H1 (cell line): ENCODE measurements around the gene COMP. TPM values are rescaled to one million over a fixed set of nuclear protein-coding genes. Genes with fewer than 3 reads are reported as not detected.

Experiments used
- CTCF ChIA-PET: fragments of 300-600 bp; sonication (Branson Sonifier 250); formaldehyde crosslinking; loops from one replicate; lab custom pipeline; 2021; ENCODE audit not compliant: partially characterized antibody; lab: Charles Lee
- POLR2A ChIA-PET: fragments of 300-600 bp; sonication (Branson Sonifier 250); formaldehyde crosslinking; loops from one replicate; lab custom pipeline; 2021; ENCODE audit warnings: inconsistent platforms; ENCODE audit not compliant: partially characterized antibody; lab: Charles Lee
- DNase-seq, 2 experiments: peaks; one replicate each; pipeline versions ENCODE4 v3.0.0 to v3.0.0-alpha.2; 2010 to 2022; ENCODE audit warnings: low spot score in 2 of 2, low read depth in 1 of 2, mixed read lengths in 1 of 2
- FAIRE-seq: peaks from 2 replicates; lab custom pipeline; 2011; peaks lifted over from hg19 to GRCh38; lab: Jason Lieb, UNC
- H2AFZ ChIP-seq: 2 replicates; pipeline ENCODE4 v1.8.1; 2012; ENCODE audit warnings: low read length, inconsistent platforms
- H2AK5ac ChIP-seq: 2 replicates; pipeline ENCODE4 v1.6.1; 2013; ENCODE audit warnings: low read depth, low read length
- H2BK120ac ChIP-seq: replicated peaks from 2 replicates; pipeline ENCODE3; 2013; ENCODE audit warnings: low read depth, low read length, inconsistent platforms
- H2BK12ac ChIP-seq: 2 replicates; pipeline ENCODE4 v1.6.1; 2013; ENCODE audit warnings: low read depth, low read length
- H2BK15ac ChIP-seq: 2 replicates; pipeline ENCODE4 v1.6.1; 2013; ENCODE audit warnings: low read length
- H2BK20ac ChIP-seq: 2 replicates; pipeline ENCODE4 v1.6.1; 2013; ENCODE audit warnings: low read length
- H2BK5ac ChIP-seq: 2 replicates; pipeline ENCODE4 v1.6.1; 2013; ENCODE audit warnings: low read depth, low read length
- H3K14ac ChIP-seq: 2 replicates; pipeline ENCODE4 v1.6.1; 2013; ENCODE audit warnings: inconsistent platforms; ENCODE audit not compliant: insufficient read length
- H3K18ac ChIP-seq: 2 replicates; pipeline ENCODE4 v1.6.1; 2013; ENCODE audit warnings: low read length; ENCODE audit errors: extremely low read depth
- H3K23ac ChIP-seq: 2 replicates; pipeline ENCODE4 v1.6.1; 2013; ENCODE audit warnings: inconsistent platforms; ENCODE audit not compliant: insufficient read length
- H3K23me2 ChIP-seq: 2 replicates; pipeline ENCODE4 v1.6.1; 2013; ENCODE audit warnings: low read depth, low read length
- H3K27ac ChIP-seq: 2 replicates; pipeline ENCODE4 v1.6.1; 2011; ENCODE audit warnings: low read depth, low read length, inconsistent platforms
- H3K27me3 ChIP-seq, 4 experiments: replicated peaks in 1 of 4; 1 replicate in 1 of 4; 2 replicates in 3 of 4; pipeline versions ENCODE4 v1.6.1 to v1.8.1; 2011 to 2013; ENCODE audit warnings: low read length in 3 of 4, mild to moderate bottlenecking in 3 of 4, inconsistent platforms in 2 of 4, mixed read lengths in 2 of 4, moderate library complexity in 1 of 4; ENCODE audit not compliant: control insufficient read depth in 3 of 4, insufficient read depth in 3 of 4; ENCODE audit errors: extremely low read depth in 1 of 4
- H3K36me3 ChIP-seq, 4 experiments: 2 replicates each; pipeline versions ENCODE4 v1.6.1 to v1.8.1; 2011 to 2013; ENCODE audit warnings: mild to moderate bottlenecking in 4 of 4, low read length in 3 of 4, moderate library complexity in 2 of 4, control low read depth in 1 of 4, inconsistent platforms in 1 of 4; ENCODE audit not compliant: insufficient read depth in 4 of 4, control insufficient read depth in 2 of 4
- H3K4ac ChIP-seq: replicated peaks from 2 replicates; pipeline ENCODE3; 2013; ENCODE audit warnings: low read length, low read depth, mixed read lengths, inconsistent platforms; ENCODE audit not compliant: insufficient read length
- H3K4me1 ChIP-seq, 4 experiments: replicated peaks in 1 of 4; 1 replicate in 1 of 4; 2 replicates in 3 of 4; pipeline versions ENCODE4 v1.6.1 to v1.8.1; 2011 to 2013; ENCODE audit warnings: low read length in 3 of 4, inconsistent platforms in 2 of 4, mixed read lengths in 1 of 4; ENCODE audit not compliant: insufficient read depth in 4 of 4, control insufficient read depth in 3 of 4
- H3K4me2 ChIP-seq, 2 experiments: 2 replicates each; pipeline versions ENCODE4 v1.6.1 to v1.8.1; 2011 to 2013; ENCODE audit warnings: low read depth in 2 of 2, low read length in 2 of 2, control low read depth in 1 of 2, inconsistent platforms in 1 of 2, mild to moderate bottlenecking in 1 of 2; ENCODE audit not compliant: insufficient read depth in 1 of 2
- H3K4me3 ChIP-seq, 4 experiments: fragments of 200-600, 300-600 bp in 1 of 4; sonication (generic), shearing (Covaris generic), sonication (Bioruptor Twin) in 1 of 4; 2 replicates each; pipeline versions ENCODE4 v1.5.1 to v1.8.1; 2011 to 2016; ENCODE audit warnings: low read length in 4 of 4, low read depth in 3 of 4, control low read depth in 2 of 4, inconsistent platforms in 2 of 4, mild to moderate bottlenecking in 2 of 4, mixed read lengths in 1 of 4, moderate library complexity in 1 of 4; ENCODE audit not compliant: insufficient read depth in 2 of 4; ENCODE audit errors: extremely low read depth in 1 of 4
- H3K56ac ChIP-seq: replicated peaks from 2 replicates; pipeline ENCODE3; 2013; ENCODE audit warnings: low read depth, mild to moderate bottlenecking, mixed read lengths, low read length, inconsistent platforms; ENCODE audit not compliant: insufficient read length
- H3K79me1 ChIP-seq: 2 replicates; pipeline ENCODE4 v1.6.1; 2013; ENCODE audit warnings: low read depth, low read length, control low read depth
- H3K79me2 ChIP-seq, 2 experiments: 2 replicates each; pipeline versions ENCODE4 v1.6.1 to v1.8.1; 2012 to 2013; ENCODE audit warnings: low read length in 2 of 2, mild to moderate bottlenecking in 2 of 2, inconsistent platforms in 1 of 2; ENCODE audit not compliant: insufficient read depth in 2 of 2, control insufficient read depth in 1 of 2
- H3K9ac ChIP-seq, 4 experiments: replicated peaks in 1 of 4; 1 replicate in 1 of 4; 2 replicates in 3 of 4; pipeline versions ENCODE4 v1.6.1 to v1.8.1; 2011 to 2013; ENCODE audit warnings: low read depth in 3 of 4, low read length in 3 of 4, control low read depth in 2 of 4, mild to moderate bottlenecking in 2 of 4, moderate library complexity in 2 of 4, inconsistent platforms in 1 of 4; ENCODE audit errors: extremely low read depth in 1 of 4
- H3K9me3 ChIP-seq, 2 experiments: 2 replicates each; pipeline versions ENCODE4 v1.6.1 to v1.8.1; 2012 to 2013; ENCODE audit warnings: mild to moderate bottlenecking in 2 of 2, moderate library complexity in 2 of 2, control low read depth in 1 of 2, inconsistent platforms in 1 of 2, low read depth in 1 of 2, low read length in 1 of 2, mixed read lengths in 1 of 2; ENCODE audit not compliant: insufficient read depth in 2 of 2
- H4K20me1 ChIP-seq, 2 experiments: replicated peaks in 1 of 2; 2 replicates each; pipeline versions ENCODE3 to v1.8.1; 2011 to 2013; ENCODE audit warnings: inconsistent platforms in 2 of 2, low read length in 2 of 2, mild to moderate bottlenecking in 1 of 2; ENCODE audit not compliant: insufficient read depth in 2 of 2, control insufficient read depth in 1 of 2
- H4K5ac ChIP-seq: 2 replicates; pipeline ENCODE4 v1.6.1; 2013; ENCODE audit warnings: low read length, low read depth, mixed read lengths, inconsistent platforms; ENCODE audit not compliant: insufficient read length
- H4K8ac ChIP-seq: 2 replicates; pipeline ENCODE4 v1.8.0; 2013; ENCODE audit warnings: mild to moderate bottlenecking, moderate library complexity, low read length, inconsistent platforms; ENCODE audit not compliant: insufficient read depth; ENCODE audit errors: extremely low read depth
- H4K91ac ChIP-seq: replicated peaks from 2 replicates; pipeline ENCODE3; 2013; ENCODE audit warnings: low read length, mixed read lengths, inconsistent platforms; ENCODE audit not compliant: insufficient read length
- ATF3 ChIP-seq: IDR thresholded peaks from 2 replicates; pipeline ENCODE4 v1.6.1; 2011; ENCODE audit warnings: low read depth, mild to moderate bottlenecking, low read length; ENCODE audit not compliant: insufficient read depth
- CBX5 ChIP-seq: fragments of 300-800, 300-1000 bp; sonication (generic); IDR thresholded peaks from 2 replicates; pipeline ENCODE4 v1.7.1; 2016; ENCODE audit warnings: antibody characterized with exemption, low read length, low read depth
- CTBP2 ChIP-seq: IDR thresholded peaks from 2 replicates; pipeline ENCODE4 v1.7.0; 2011; ENCODE audit warnings: borderline replicate concordance, mild to moderate bottlenecking, moderate library complexity, mixed read lengths, low read length; ENCODE audit not compliant: insufficient read depth, insufficient read length
- HDAC6 ChIP-seq: IDR thresholded peaks from one replicate; pipeline ENCODE4 v1.7.1; 2012; ENCODE audit warnings: low read depth, mild to moderate bottlenecking, inconsistent platforms, low read length, moderate library complexity
- KDM1A ChIP-seq: fragments of 200-600, 300-600 bp; sonication (generic); IDR thresholded peaks from 2 replicates; pipeline ENCODE4 v1.7.1; 2016; ENCODE audit warnings: mild to moderate bottlenecking, low read length, borderline replicate concordance
- RNF2 ChIP-seq: fragments of 200-900, 300-1000 bp; sonication (generic); IDR thresholded peaks from 2 replicates; pipeline ENCODE4 v1.7.1; 2016; ENCODE audit warnings: borderline replicate concordance, low read depth, mild to moderate bottlenecking, antibody characterized with exemption, low read length; ENCODE audit not compliant: poor library complexity, severe bottlenecking; ENCODE audit errors: missing control alignments
- SAP30 ChIP-seq: fragments of 300-600 bp; sonication (generic); IDR thresholded peaks from 2 replicates; pipeline ENCODE4 v1.7.1; 2012; ENCODE audit warnings: low read length, moderate library complexity, mild to moderate bottlenecking, inconsistent platforms; ENCODE audit not compliant: insufficient read depth, insufficient replicate concordance
- SIN3A ChIP-seq, 2 experiments: IDR thresholded peaks in 1 of 2; conservative IDR thresholded peaks in 1 of 2; 2 replicates each; pipeline ENCODE4 v1.6.1; 2011 to 2012; ENCODE audit warnings: low read length in 2 of 2, improper control_type of control experiment in 1 of 2, low read depth in 1 of 2, mild to moderate bottlenecking in 1 of 2
- SP2 ChIP-seq: IDR thresholded peaks from 2 replicates; pipeline ENCODE4 v1.6.1; 2012; ENCODE audit warnings: mild to moderate bottlenecking, low read length, inconsistent platforms
- TEAD4 ChIP-seq: IDR thresholded peaks from 2 replicates; pipeline ENCODE4 v1.6.1; 2012; ENCODE audit warnings: low read depth, low read length, inconsistent platforms, mixed read lengths
- WGBS, 2 experiments: shearing (Covaris generic) in 1 of 2; methylation state at CpG; one replicate each; pipeline versions ENCODE4 v1.1.6 to v1.1.7; 2013 to 2015; ENCODE audit warnings: low lambda C conversion rate in 2 of 2, mixed read lengths in 2 of 2, inconsistent platforms in 1 of 2, low coverage in 1 of 2, missing lambda C conversion rate in 1 of 2; ENCODE audit not compliant: insufficient replicate concordance in 2 of 2, insufficient coverage in 1 of 2, insufficient read length in 1 of 2; ENCODE audit errors: extremely low coverage in 1 of 2, missing lambda C conversion rate in 1 of 2; 5-methylcytosine and 5-hydroxymethylcytosine counted together
- polyA plus RNA-seq, 7 experiments: library from polyadenylated mRNA; depleted of rRNA in 3 of 7; stranded (reverse) in 5 of 7; unstranded in 2 of 7; fragments of >200 nt in 5 of 7; fragments of 200-250 nt in 2 of 7; gene quantifications; 1 replicate in 5 of 7; 2 replicates in 1 of 7; 4 replicates in 1 of 7; pipeline versions ENCODE4 v1.2.1 to v1.2.3, GENCODE V29; 2011 to 2013; ENCODE audit warnings: missing spikeins in 2 of 7, mixed read lengths in 2 of 7
- total RNA-seq: library from RNA; stranded (reverse); fragmentation: NEBNext Ultra II Directional; extraction: Animal tissue kit (Norgen Biotek cat#: 25700); gene quantifications from 2 replicates; pipeline ENCODE4 v1.2.1, GENCODE V29; 2021

The COMP gene
- total and polyA plus RNA-seq, 2 of the 8 experiments (the other 6 are each of a cell fraction or from before 2014, with no cell fraction given) = 0.17 TPM

GRCh38 chr19:18774107-18774506 lies 17.0 kb downstream of the COMP start:
- Histone ChIP-seq H3K4me2 (no peak overlapping the region), H2BK12ac (no peak overlapping the region), H3K9me3 (no peaks in the 10 kb centered on the region), H3K23me2 (no peaks in the 10 kb centered on the region), H3K4me1 (no peaks in the 10 kb centered on the region; a peak in 1 of 7 replicates), H2BK20ac (no peak overlapping the region), H2AK5ac (no peak overlapping the region), H3K27me3 (peaks cover 13 to 88% (median 71%) of the 10 kb centered on the region in 4 experiments), H3K36me3 (no peaks in the 10 kb centered on the region), H4K91ac (no peak overlapping the region), H3K27ac (no peak overlapping the region), H4K20me1 (peaks cover 10 to 37% of the 10 kb centered on the region in 2 experiments), H3K18ac (no peak overlapping the region), H4K8ac (no peak overlapping the region), H3K9ac (no peak overlapping the region), H3K79me2 (no peaks in the 10 kb centered on the region), H2BK120ac (no peak overlapping the region), H3K79me1 (no peaks in the 10 kb centered on the region), H2BK15ac (no peak overlapping the region), H3K4me3 (no peak overlapping the region), H2BK5ac (no peak overlapping the region), H4K5ac (no peak overlapping the region), H3K23ac (no peak overlapping the region), H3K14ac (no peak overlapping the region), H3K4ac (no peak overlapping the region), H2AFZ (no peak overlapping the region), H3K56ac (no peak overlapping the region)
- FAIRE-seq = no peak
- CTCF ChIA-PET = interaction anchor here (1.2 to 10.9 kb wide), 7 partner anchors 9 to 304 kb away, joined by 3 to 132 read pairs (median 4); partner anchors contain the start of gene COMP
- POLR2A ChIA-PET = interaction anchor here (0.7 to 5.5 kb wide), 7 partner anchors 9 to 181 kb away, joined by 3 to 35 read pairs (median 3); partner anchors contain the start of gene UPF1
- DNase-seq = no peak
- WGBS, 2 experiments = 91% methylated on average over 11 of the region's 11 CpGs; no CpG with 5 or more reads in 1 of the 2 experiments
- TF ChIP-seq RNF2 (no peak), CTBP2 (no peak), TEAD4 (no peak), SAP30 (no peak), HDAC6 (no peak), ATF3 (no peak), CBX5 (no peak), SP2 (no peak), KDM1A (no peak), SIN3A (conservative IDR thresholded peaks at IDR 0.05 in 1 of 2, IDR thresholded peaks at IDR 0.05 in 1 of 2; ENCODE audit: low read depth in 1 of 2, low read length in 2 of 2) (no peak)
